AG20443 (cell line): ENCODE measurements around the gene GPD2.

Experiments used
- DNase-seq: peaks from one replicate; pipeline ENCODE4 v3.0.0; 2012; ENCODE audit warnings: low spot score, mixed read lengths

The GPD2 gene

DNA sequence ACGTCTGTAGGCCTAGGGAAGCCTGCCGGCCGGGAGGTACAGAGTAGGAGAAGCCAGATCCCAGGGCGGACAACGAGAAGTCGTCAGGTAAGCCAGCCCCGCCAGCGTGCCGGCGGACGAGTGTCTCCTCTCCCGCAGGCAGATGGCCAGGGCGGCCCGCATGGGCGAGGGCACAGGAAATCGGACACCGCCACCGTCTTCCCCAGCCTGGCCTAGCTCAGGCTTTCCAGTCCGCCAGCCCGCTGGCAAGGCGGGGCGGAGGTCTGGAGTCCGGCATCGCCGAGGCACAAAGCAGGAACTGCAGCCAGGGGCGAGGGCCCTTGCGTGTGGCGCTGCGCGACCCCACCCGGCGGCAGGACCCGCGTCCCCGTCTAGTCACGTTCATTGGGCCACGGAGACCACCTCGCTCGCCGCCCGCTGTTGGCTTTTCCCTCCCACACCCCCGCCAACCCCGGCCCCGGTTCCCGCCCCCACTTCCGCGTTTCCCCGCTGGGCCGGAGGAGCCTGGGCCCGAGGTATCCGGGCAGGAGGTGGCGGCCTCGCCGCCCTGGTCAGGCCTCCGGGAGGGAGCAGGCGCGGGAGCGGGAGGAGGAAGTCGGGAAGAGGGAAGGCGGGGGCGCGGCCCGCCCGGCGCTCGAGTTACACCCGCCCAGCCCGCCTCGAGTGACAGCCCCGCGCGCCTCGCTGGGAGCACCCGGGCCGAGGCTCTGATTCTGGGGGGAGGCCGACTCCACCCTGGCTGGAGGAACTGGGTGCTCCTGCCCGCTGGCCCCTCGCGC is at the start of gene GPD2:
GPD2 (plus strand) TSS at position 662 of the 779 bp plus-strand sequence. CDS start 39,727 bp downstream, outside the sequence.
- DNase-seq, result peak; percentile 96

DNA sequence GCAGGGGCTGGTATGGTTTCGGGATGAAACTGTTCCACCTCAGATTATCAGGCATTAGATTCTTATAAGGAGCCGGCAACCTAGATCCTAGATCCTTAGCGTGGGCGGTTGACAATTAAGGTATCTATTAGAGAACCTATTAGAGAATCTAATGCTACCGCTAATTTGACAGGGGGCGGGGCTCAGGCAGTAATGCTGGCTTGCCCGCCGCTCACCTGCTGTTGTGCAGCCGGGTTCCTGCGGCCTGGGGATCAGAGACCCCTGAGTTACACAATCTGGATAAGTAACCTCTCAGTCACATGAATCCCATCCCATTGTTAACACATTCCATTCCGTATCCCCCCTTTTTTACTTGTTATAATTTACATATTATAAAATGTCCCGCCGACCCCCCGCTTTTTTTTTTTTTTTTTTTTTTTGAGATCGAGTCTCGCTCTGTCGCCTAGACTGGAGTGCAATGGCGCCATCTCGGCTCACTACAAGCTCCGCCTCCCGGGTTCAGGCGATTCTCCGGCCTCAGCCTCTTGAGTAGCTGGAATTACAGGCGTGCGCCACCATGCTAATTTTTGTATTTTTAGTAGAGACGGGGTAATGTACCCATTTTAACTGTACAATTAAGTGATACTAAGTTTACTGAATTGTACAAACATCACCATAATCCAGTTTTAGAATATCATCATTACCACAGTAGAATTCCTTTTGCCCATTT is 42.0 kb upstream of the GPD2 start:
- DNase-seq, result no peak

DNA sequence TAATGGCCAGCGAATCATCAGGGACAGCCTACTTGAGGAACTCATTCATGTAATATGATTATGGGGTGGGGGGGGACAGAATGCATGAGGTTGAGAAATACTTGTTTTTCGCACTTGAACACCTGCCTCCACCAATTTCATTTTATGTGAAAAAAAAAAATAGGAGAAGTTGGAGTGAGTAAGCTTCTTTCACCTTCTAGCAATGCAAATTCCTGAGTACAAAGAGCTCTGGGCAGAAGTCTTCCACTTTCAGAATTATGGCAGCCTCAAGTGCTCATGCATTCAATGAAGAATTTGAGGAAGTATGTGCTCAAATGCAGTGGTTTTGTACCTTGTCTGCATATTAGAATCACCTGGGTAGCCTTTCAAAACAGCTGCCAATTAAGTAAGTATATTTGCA is 40.1 kb upstream of the GPD2 start:
- no peak for DNase-seq

DNA sequence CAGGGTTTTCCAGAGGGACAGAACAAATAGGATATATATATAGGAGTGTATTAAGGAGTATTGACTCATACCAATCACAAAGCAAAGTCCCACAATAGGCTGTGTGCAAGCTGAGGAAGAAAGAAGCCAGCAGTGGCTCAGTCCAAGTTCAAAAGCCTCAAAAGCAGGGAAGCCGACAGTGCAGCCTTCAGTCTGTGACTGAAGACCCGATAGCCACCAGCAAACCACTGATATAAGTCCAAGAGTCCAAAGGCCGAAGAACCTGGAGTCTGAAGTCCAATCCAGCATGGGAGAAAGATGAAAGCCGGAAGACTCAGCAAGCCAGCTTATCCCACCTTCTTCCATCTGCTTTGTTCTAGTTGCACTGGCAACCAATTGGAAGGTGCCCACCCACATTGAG is 39.0 kb upstream of the GPD2 start:
- DNase-seq, result no peak

DNA sequence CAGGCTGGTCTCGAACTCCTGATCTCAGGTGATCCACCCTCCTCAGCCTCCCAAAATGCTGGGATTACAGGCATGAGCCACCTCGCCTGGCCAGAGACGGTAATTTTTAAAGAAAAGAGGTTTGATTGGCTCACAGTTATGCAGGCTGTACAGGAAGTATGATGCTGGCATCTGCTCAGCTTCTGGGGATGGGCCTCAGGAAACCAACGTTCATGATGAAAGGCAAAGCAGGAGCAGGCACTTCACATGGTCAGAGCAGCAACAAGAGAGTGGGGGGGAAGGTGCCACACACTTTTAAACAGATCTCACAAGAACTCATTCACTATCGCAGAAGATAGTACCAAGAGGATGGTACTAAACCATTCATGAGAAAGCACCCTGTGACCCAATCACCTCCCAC is 38.0 kb upstream of the GPD2 start:
- DNase-seq, result no peak

DNA sequence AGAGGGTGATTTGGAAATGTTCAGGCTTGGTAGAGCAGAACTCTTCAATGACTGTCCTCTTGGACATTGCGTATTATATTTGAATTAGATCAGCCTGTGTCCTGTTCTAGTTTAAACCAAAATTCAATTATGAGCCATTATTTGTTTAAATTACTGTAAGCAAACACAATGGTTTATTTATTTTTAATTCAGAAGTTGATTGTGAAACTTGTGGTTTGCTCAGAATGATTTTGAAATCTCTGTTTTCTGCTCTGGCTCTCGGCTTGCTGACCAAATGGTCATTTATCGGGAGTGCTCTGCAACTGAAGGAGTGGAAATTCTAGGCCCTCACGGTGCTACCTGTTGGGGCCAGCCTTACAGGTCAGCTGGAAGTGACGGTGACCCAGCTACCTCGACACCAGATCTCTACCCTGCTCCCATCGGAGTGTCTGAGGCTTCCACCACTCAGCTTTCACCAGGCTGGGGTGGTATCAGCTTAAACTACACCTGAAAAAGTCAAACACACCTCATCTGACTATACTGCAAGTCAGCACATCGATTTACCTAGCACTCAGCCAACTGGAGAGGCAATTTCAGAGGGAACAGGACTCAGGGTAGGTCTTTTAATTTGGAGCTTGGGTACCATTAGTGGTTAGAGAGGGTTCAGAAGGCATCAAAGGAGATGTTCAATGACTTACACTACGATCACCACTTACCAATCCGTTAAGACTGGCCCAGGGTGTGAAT is 36.8 kb upstream of the GPD2 start:
- peak; percentile 45 for DNase-seq

DNA sequence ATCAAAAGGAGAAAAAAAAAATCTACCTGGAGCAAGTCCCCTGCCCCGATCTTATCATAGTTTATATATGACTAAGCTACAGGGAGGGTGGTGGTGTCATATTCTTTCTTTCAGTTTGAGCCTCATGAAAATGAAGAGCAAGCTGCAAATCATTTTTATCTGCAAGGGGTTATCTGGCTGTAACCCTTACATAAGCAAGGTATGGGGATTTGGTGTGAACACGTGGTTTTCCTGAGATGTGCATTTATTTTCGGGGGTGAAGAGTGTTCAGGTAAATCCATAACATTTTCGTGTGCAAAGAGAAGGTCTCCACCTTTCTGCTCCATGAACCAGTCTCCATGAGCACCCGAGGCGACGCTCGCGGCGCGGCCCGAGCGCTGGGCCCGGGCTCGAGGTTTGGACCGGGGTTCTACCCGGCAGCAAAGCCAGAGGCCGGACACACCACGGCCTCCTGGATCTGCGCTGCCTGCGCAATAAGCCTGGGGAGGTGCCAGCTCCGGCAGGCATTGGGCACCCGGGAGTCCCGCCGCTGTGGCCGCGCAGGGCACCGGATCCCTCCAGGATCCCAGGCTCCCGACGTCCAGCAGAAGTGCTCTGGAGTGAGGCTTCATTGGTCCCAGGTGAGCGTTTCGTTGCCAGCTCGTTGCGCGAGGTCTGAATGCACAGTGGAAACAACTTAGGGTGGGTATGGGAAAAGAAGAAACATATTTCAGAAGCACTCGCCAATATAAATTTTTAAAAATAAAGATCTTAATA is 36.1 kb upstream of the GPD2 start:
- peak; percentile 91 for DNase-seq

DNA sequence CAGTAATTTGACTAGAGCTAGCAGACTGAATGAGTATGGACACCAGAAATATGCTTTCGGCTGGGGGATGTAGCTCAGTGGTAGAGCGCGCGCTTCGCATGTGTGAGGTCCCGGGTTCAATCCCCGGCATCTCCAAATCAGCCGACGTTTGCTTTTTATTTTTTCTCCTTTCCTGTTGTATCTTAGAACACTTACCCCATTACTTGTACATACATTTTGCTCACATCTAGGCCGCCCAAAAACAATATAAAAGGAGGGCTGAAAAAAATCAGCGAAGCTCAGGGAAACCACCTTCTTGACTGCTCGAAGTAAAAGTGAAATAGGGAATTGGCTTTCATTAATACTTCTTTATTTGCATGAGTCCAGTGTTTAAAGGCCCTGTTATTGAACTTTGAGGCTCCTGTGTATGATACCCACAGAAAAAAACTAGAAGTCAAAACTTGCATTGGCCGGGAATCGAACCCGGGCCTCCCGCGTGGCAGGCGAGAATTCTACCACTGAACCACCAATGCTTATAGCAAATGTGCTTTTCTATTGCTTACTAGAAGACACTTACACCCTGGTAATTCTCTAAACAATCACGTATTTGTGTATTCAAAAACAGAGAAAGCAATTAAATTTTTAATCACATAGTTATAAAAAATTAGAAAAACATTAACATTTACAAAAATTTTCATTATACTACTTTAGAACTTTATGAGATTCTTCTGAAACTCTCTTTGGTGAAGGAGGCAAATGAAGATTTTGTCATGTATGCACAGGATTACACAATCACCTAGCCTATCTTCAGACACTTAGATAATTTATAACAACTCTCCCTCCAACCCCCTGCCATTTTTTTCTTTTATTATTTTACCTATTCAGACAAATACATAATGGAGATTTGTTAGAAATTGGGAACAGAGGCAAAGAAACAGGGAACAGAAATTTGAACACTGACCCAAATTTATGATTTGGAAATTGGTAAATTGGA is 35.2 kb upstream of the GPD2 start:
- peak; percentile 75 for DNase-seq

DNA sequence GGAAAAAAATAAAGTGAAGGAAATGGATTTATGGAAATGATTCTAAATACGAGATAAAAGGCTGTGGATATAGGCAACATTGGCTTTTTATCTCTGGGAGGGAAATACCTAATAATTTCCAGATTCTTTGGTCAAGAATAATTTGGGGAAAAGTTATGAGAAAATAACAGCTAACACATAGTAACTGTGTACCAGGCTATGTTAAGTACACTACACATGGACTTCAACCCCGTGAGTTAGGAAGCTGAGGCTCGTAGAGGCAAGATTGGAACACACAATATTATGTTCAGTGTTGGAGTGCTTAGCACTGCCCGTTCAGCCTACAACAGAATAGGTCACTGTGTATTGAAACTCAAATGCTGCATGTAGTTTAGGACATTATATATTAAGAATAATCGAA is 34.3 kb upstream of the GPD2 start:
- DNase-seq, result no peak

DNA sequence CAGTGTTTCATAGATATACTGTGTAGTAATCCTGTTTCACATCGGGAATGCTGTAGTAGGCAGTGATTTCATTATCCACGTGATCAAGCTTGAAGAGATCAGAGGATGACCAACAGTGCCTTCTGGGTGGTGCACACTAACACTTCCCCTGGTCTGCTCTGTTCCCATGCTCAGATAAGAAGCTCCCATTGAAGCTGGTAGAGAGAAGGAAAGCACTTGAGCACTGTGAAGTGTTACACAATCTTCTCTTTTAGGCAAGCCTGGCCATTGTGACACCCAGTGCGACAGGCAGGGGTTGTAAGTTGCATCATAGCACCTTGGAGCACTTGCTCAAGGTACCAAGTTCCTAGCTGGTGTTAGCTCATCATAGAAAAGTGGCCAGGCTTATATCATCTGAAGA is 30.6 kb upstream of the GPD2 start:
- DNase-seq, result peak; percentile 20

DNA sequence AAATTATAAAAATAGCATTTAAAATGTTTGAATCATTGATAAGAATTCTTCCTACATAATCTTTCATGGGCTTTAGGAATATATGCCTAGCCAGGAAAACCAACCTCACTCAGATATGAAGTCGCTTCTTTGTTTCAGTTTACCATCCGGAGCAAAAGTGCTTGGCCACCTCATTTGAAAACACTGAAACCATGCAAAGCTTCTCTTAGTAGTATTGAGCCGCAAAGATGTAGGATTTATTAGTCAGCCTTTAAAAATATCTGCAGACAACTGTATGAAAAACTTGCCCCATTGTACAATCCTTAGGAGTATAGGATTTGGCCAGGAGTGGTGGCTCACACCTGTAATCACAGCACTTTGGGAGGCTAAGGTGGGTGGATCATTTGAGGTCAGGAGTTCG is 24.3 kb upstream of the GPD2 start:
- DNase-seq, result no peak

DNA sequence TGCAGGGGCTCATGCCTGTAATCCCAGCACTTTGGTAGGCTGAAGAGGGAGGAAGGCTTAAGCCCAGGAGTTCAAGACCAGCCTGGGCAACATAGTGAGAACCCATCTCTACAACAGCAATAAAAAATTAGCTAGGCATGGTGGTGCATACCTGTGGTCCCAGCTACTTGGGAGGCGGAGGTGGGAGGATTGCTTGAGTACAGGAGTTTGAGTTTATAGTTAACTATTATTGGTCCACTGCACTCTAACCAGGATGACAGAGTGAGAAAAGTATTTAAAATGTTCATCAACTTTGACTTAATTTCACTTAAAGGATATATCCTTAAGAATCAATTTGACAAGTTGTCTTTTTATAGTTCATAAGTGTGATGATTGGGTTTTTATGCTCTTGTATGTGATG is 14.3 kb upstream of the GPD2 start:
- DNase-seq, result no peak

DNA sequence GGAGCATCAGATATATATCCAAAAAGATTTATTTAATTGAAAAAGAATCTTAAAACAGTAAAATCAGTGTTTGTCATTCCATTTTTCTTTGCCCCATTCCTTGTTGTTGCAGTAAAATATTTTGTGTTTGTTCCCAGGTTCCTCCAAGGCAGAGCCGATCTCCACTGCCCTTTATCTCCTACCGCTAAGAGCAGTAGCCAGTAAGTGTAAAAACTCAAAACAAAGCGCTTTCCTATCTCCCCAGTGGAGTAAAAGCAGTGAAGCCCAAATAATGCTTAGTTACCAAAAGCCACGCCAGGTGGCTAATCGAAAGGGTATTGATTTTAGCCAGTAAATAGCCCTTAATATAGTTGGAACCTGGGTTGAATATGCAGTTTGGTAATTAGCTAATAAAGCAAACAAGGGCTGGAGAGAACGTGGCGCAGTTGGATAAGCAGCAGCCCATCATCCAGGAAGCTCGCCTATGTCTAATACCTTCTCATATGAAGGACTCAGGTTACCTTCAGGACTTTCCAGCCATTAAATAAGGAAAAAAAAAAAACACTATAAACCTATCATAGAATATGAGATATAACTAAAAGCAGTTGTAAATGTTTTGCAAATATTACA is 12.4 kb upstream of the GPD2 start:
- no peak for DNase-seq

DNA sequence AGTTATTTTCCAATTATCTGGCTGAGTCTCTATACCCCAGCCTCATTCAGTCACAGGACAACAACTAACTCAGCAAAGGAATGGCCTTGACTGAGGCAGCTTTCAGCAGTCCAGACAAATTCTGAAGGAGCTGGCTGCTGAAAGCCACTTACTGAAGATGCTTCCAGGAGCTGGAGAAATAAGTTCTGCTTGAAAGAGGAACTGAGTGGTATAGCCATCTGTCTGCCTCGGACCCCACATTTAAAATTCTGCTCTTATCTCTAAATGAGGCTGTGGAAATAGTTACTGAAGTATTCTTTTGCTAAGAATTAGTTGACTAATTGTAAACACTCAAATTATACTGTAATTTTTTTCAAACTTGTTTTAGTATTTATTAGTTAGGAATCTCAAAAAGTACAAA is 9.1 kb upstream of the GPD2 start:
- DNase-seq, result no peak

DNA sequence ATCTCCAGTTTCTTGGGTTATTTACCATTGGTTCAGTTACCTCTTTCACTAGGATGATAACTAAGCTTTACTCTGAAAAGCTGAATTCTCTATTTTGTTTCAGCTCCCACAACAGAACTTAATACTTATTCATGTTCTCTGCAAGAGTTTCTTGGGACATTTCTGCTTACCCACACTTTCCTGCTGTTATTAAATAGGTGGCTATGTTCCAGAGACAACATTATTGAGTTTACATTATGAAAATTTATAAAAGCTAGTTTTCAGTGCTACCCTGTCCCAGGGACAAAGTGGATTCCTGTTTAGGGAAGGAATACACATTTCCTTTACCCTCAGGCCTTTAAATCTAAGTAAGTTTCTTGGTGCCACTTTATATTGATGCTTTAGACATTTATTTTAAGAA is 7.0 kb upstream of the GPD2 start:
- no peak for DNase-seq

DNA sequence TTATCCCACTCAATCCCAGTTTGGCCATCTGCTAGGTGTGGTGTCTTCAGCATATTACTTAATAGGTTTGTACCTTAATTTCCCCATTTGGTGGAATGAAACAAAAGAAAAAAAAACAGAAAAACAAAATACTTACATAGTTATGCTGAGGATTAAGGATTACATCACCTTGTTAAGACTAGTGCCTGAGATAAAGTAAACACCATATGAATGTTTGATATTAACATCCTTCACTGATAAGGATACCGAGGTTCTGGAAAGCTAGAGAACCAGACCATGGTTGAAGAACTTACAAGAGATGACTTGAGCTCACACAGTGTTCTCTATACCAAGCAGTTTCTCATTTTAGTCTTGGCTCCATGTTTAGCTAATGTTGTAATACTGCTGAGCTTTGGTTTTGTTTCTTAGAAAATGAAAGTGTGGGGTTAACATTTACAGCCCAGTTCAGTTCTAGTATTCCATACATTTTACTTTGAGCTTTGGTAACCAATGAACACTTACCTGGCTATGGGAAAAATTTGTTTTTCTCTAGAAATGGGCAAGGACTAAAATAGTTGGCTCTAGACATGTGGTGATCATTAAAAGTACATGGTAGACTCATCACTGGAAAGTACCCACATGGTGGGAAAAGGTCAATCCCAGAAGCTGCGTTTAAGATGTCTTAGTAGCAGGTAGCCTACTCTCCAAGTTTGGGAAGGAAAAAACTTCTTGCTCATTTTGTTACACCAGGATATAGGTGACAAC is 5.8 kb upstream of the GPD2 start:
- DNase-seq, result no peak

DNA sequence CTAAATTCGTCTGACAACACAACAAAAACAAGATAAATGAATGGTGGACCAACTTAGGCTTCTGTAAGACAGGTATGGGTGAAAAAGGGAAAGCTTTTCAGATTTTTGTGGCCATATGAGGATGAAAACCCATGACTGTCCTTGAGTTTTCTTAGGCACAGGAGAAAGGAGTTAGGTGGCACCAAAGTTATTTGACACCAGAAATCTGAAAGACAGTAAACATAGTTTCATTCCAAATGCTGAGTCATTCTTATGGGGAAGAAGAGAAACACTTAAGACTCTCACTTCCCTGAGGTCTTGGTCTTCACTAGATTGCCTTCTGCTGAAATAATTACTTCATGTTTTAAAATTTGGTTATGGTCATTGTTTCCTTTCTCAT is 5.2 kb upstream of the GPD2 start:
- DNase-seq, result peak; percentile 49

DNA sequence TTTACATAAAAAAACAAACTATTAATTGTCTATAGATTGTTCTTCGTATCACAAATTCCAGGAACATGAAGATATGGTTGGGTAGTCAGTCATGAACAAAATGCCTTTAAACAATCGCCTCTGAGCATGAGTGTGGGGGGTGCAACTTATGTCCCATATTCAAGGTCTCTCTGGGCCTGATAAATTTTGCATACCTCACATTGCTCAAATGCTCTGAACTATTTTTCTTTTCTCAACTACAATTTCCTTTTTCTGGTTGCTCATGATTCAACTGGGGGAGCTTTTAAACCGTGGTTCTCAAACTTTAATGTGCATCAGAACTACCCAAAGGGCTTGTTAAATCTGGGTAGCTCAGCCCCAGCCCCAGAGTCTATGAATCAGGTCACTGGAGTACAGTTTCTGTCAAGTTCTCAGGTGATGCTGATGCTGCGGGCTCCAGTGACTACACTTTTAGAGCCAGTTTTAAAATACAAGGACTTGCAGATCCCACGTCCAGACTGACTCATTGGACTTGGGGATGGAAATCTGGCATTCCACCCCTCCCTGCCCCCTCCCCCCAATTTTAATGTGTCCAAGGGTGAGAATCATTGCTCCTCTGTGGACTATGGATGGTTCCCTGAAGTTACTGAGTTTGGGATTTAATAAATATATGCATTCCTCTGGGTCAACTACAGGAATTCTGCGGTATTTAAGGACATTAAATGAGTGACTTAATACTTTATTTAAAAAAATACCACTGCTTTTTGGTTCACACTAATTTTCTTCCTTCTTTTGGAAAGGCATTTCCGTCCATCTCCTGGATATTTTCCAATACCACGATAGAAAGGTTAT is 1.5 kb upstream of the GPD2 start:
- DNase-seq, result no peak

DNA sequence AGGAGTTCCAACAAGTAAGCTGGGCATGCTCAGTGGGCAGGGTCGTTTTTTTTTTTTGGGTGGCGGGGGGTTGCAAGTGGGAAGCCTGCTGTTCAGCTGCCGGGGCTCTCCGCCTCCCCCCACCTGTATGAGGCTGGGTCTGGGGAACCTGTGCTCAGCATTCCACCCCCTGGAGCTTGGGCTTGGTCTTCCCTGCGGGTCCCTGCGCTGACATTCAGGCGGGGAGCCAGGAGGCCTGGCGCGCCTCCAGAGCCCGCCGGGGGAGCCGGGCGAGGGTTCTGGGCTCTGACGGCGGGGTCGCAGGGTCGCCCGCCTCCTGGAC is 822 bp upstream of the GPD2 start:
- no peak for DNase-seq
